ENCODE results near the gene TBATA.

TBATA gene

DNA sequence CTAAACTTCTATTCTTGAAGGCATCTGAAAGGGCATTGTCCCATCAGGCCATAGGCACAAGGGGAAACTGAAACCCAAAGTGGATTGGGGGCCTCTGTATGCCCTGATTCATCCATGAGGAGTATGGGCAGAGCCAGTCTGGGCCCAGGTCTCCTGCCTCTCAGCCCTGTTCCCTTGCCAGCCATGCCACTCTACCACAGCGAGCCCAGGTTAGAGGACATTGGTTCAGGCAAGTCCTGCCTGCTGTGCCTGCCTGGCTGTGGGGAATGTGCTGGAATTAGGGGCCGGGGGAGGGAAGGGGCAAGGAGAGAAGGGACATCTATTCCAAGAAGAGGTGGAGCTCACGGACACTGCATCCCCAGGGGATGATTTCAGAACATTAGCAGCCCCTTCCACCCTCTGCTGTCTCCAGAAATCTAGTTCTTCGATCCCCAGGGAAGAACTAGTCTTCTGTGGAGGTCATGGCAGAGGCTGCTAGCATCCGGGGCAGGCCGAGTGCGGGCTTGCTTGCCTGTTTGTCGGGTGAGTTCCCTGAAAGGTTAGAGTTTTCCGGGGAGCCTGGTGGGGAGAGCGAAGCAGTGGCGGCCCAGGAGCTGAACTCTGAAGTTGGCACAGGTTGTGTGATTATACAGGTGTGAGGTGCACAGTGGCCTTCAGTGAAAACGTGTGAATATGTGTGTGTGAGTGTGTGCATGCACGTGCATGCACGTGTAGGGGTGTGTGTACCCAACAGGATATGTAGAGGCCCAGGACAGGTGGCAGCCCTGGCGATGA, 37.8 kb downstream of the TBATA start:
- DNase-seq (ENCODE audit: insufficient read length, low spot score) (no peak), FAIRE-seq (no peak)

DNA sequence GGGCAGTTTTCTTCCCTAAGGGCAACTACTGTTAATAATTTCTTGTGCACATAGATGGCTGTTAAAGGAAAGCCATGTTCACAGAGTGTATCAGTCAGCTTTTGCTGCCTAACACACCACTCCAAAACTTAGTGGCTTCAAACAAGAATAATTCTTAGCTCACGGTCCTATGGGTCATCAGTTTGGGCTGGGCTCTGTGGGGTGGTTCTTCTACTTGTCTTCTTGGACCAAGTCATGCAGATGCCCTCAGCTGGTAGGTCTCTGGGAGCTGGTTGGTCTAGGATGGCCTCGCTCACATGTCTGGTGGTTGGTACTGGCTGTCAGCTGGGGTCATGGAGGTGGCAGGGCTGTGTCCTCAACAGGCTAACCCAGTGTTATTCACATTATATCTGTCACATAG, 39.6 kb downstream of the TBATA start:
- no peak for DNase-seq (ENCODE audit: insufficient read length, low spot score)
- FAIRE-seq: no peak

DNA sequence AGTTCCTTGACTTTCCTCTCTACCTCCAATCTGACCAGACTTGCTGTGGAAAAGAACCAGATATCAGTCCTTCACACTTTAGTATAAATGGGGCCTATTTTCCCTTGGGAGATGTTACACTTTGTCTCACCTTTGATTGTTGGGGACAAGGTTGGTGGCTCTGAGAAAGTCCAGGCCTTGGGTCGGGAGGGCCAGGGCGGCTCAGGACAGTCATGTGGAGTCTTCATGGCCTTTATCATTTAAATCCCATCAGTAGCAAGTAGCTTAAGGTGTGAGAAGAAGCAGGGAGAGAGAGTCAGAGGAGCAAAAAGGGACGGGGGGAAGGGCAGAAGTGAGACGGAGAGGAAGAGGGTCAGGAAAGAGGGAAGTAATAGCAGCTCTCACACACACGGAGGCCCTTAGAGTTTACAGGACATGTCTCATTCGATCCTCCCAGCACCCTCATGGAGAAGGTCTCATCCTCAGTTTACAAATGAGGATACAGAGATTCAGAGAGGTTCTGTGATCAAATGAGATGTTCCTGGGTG, 40.5 kb downstream of the TBATA start:
- FAIRE-seq (no peak), DNase-seq (ENCODE audit: insufficient read length, low spot score) (no peak)

GRCh38 chr10:70743879-70744278, 41.3 kb downstream of the TBATA start:
- no peak for FAIRE-seq
- DNase-seq (ENCODE audit: insufficient read length, low spot score): no peak

- FAIRE-seq (no peak), DNase-seq (ENCODE audit: insufficient read length, low spot score) (no peak)
Measured at GRCh38 chr10:70743430-70743788, 41.8 kb downstream of the TBATA start.

GRCh38 chr10:70742537-70743429, 42.4 kb downstream of the TBATA start:
- DNase-seq (ENCODE audit: insufficient read length, low spot score) (peak; percentile 19), FAIRE-seq (no peak)

DNA sequence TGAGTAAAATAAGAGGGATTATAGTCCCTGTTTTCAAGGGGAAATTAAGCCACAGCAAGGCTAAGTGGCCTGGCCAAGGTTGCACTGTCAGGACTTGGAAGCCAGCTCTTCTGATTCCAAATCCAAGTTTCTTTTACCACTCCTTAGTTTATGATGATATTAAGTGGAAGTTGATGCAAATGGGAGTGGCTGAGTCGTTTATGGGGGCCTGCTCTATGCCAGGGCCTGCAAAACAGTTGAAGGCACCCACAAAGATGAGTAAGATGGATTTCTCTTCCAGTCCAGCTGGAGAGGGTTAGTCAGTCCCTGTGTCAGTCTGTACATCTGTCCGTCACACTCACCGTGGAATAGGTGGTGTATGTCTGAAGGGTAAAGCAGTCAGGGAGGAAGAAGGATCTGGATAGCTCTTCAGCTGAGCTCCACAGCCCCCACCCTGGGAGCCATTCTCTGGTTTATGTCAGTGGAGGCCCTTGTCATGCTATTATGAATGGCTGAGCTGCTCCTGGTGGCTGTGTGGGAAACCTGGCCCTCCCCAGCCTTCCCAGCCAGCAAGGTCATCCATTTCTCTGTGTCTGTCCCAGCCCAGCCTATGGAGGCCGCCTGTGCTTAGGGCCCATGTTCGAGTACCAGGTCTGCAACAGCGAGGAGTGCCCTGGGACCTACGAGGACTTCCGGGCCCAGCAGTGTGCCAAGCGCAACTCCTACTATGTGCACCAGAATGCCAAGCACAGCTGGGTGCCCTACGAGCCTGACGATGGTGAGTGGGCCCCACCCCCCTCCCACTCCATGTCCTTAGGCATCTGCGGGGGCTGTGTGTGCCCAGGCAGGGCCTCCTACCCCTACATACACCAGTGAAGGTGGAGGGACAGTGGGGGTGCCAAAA, 44.5 kb downstream of the TBATA start:
- no peak for DNase-seq (ENCODE audit: insufficient read length, low spot score)
- FAIRE-seq: no peak

DNA sequence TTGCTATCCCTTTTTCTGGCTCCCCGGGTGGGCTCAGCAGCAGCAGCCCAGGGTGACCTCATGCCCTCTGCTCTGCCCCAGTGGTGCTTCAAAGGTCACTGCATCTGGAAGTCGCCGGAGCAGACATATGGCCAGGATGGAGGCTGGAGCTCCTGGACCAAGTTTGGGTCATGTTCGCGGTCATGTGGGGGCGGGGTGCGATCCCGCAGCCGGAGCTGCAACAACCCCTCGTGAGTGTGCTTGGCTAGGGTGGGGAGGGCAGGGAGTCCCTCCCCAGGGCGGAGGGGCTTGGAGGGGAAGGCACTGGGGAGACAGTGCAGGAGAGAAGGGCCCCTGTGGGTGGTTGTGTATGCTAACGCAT, 46.4 kb downstream of the TBATA start:
- FAIRE-seq (no peak), DNase-seq (ENCODE audit: insufficient read length, low spot score) (no peak)

DNA sequence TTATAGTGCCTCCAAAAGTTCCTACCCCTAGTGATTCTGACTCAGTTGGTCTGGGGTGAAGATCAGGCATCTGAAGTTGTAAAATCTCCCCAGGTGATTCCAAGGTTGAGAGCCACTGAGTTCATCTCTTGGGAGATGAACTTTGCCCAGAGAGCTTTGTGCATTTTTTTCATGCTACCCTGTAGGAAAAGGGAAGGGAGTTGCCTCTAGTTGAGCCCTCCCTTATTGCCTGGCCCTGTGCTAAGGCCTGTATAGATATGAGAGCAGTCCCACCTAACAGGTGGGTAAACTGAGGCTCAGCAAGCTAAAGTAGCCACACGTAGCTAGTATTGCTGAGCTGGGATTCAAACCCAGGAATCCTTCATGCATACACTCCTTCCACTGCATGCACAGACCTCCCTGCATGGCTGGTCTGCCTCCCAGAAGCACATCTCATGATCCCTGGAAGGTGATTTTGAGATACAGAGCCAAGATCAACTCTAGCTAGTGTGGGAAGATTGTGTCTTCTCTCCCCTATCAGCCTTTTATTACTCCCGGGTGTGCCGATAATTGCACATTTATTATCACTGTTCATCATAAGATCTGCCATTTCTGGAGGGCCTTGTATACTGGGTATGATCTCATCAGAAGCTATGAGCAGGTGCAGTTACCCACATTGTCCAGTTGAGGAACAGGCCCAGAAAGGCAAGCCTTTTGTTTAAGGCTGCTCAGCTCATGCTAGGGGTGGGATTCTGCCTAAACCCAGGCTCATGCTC, 47.0 kb downstream of the TBATA start:
- no peak for DNase-seq (ENCODE audit: insufficient read length, low spot score)
- no peak for FAIRE-seq

- DNase-seq (ENCODE audit: insufficient read length, low spot score) (no peak), FAIRE-seq (no peak)
Measured at GRCh38 chr10:70737250-70737649, 47.9 kb downstream of the TBATA start.

GRCh38 chr10:70736525-70736924, 48.7 kb downstream of the TBATA start:
- FAIRE-seq (no peak), DNase-seq (ENCODE audit: insufficient read length, low spot score) (no peak)

DNA sequence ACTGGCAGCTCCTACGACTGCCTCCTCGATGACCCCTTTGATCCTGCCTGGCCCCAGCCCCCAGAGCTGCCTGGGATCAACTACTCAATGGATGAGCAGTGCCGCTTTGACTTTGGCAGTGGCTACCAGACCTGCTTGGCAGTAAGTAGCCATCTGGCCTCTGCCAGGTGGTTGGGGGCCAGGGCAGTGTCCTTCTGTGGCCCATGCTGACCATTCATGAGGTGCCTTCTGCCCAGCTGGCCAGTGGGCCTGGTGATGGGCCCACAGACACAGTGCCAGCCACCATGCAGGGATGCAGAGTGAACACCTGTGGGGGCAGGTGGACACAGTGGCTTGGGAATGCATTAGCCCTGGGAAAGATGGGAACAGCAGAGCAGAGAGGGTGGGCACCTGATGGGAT, 50.0 kb downstream of the TBATA start:
- DNase-seq (ENCODE audit: insufficient read length, low spot score) (no peak), FAIRE-seq (no peak)

- no peak for FAIRE-seq
Measured at GRCh38 chr10:70733051-70733450, 52.1 kb downstream of the TBATA start.

DNA sequence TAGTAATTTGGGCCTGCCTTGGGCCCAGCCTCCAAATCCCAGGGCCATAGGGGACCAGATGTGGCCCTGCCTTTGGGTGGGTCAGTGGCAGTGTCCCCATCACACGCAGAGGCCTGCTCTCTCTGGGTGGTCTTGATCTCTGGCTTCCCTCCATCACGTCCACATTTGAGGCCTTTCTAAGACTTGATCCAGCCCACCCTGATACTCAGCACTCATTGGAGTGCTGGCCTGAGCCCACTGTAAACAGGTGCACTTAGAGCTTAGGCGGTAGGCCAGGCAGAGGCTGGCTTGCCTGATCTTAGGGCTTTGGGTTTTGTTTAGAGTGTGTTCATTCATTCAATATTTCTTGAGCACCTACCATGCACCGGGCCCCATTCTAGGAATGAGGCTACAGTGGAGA, 52.6 kb downstream of the TBATA start:
- DNase-seq (ENCODE audit: insufficient read length, low spot score) (no peak), FAIRE-seq (no peak)

More at GRCh38 chr10:70733051-70733450, 52.1 kb downstream of the TBATA start:
- DNase-seq (ENCODE audit: insufficient read length, low spot score): no peak

DNA sequence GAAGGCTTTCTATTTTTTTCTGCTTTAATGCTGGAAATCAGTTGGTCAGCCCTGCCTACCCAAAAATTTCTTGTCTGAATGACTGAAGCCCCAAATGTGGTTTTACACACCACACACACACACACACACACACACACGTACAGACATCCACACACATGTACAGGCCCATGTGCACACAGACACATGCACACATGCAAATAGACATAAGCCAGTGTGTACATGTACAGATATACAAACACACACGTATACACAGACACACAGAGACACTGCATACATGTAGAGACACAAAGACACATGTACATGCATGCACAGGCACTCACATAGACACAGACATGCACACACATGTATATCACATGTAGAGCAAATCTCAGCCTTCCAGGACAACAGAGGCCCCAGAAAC, 54.2 kb downstream of the TBATA start:
- FAIRE-seq (peak; percentile 72), DNase-seq (ENCODE audit: insufficient read length, low spot score) (no peak)

GRCh38 chr10:70729763-70730357, 55.3 kb downstream of the TBATA start:
- no peak for FAIRE-seq
- DNase-seq (ENCODE audit: insufficient read length, low spot score): no peak

DNA sequence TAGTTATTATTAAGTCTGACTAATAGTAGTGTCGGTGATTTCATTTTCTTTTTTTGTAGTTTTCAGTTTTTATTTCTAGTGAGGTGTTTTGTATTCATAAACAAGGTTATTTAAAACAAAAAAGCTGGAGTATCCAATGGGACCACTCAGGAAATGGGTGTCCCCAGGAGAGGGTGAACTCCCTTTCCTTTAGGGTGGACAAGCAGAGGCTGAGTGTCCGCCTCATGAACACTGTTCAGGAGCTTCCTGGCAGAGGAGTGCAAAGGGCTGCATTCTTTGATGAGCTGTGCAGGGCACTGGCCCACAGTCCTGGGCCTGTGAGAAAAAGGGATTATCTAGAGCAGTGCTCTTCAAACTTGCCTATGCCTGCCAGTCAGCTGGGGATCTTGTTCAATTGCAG, 56.8 kb downstream of the TBATA start:
- DNase-seq (ENCODE audit: insufficient read length, low spot score) (no peak), FAIRE-seq (no peak)

- FAIRE-seq (no peak), DNase-seq (ENCODE audit: insufficient read length, low spot score) (no peak)
Measured at GRCh38 chr10:70726909-70727495, 58.2 kb downstream of the TBATA start.

GRCh38 chr10:70723771-70724170, 61.4 kb downstream of the TBATA start:
- FAIRE-seq: no peak

More at GRCh38 chr10:70723771-70724170, 61.4 kb downstream of the TBATA start:
- no peak for DNase-seq (ENCODE audit: insufficient read length, low spot score)

Measured in HTR-8/SVneo (cell line).